Ascending aorta (tissue), 2 donors: ENCODE measurements around the gene MRLN. TPM values are rescaled to one million over a fixed set of nuclear protein-coding genes. Genes with fewer than 3 reads are reported as not detected.

Experiments
- DNase-seq, 2 donors: peaks; one replicate each; pipeline ENCODE4 v3.0.0-alpha.2; 2019; ENCODE audit warnings: low spot score in 2 of 2
- H3K27ac ChIP-seq, 2 donors: fragments of 200-600 bp; sonication (generic); one replicate each; pipeline ENCODE4 v1.5.1; 2016 to 2017; ENCODE audit warnings: mild to moderate bottlenecking in 1 of 2
- H3K27me3 ChIP-seq: fragments of 200-600 bp; sonication (generic); one replicate; pipeline ENCODE4 v1.5.1; 2017
- H3K36me3 ChIP-seq, 2 donors: fragments of 200-600 bp; sonication (generic); one replicate each; pipeline ENCODE4 v1.5.1; 2016
- H3K4me1 ChIP-seq, 2 donors: fragments of 200-600 bp; sonication (generic); one replicate each; pipeline ENCODE4 v1.5.1; 2016 to 2017; ENCODE audit warnings: mild to moderate bottlenecking in 1 of 2
- H3K4me3 ChIP-seq, 2 donors: fragments of 200-600 bp; sonication (generic); one replicate each; pipeline ENCODE4 v1.5.1; 2016 to 2017; ENCODE audit warnings: mild to moderate bottlenecking in 1 of 2
- H3K9me3 ChIP-seq, 2 donors: fragments of 200-600 bp; sonication (generic); one replicate each; pipeline ENCODE4 v1.5.1; 2016
- CTCF ChIP-seq, 3 experiments: fragments of 200-600 bp in 2 of 3; fragments of 450-650 bp in 1 of 3; sonication (generic) in 2 of 3; IDR thresholded peaks; one replicate each; pipeline ENCODE4 v1.5.1; 2016 to 2019; ENCODE audit warnings: antibody characterized with exemption in 3 of 3, mild to moderate bottlenecking in 1 of 3, moderate library complexity in 1 of 3
- intact Hi-C: fragments of 100-400 bp; cut with DNase I; formaldehyde crosslinking; loops from one replicate; pipeline ENCODE4 v1.15.1; 2023
- total RNA-seq: library from RNA; depleted of rRNA; stranded (reverse); fragments of >200 nt; gene quantifications from one replicate; pipeline ENCODE4 v1.1.0, GENCODE V29; 2016

The MRLN gene
- total RNA-seq, 1 donor from 2014 or later = not detected

DNA sequence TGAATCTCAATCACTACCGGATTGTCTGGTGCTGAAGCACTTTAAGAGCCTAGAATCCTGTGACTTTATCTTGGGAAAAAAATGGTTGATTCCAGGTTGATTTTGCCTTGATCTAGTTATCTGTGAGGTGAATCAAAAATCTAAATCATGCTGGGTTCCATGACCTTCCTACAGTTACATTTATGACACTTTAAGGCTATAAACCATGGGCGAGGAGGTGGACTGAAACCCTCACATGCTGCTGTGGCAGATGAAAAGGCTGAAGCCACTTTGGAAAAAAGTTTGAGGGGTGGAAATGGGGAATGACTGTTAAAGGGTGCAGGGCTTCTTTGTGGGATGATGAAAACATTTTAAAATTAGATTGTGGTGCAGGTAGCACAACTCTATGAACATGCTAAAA, 61.1 kb downstream of the MRLN start:
- DNase-seq = no peak
- no peak for TF ChIP-seq CTCF (IDR thresholded peaks at IDR 0.05)

DNA sequence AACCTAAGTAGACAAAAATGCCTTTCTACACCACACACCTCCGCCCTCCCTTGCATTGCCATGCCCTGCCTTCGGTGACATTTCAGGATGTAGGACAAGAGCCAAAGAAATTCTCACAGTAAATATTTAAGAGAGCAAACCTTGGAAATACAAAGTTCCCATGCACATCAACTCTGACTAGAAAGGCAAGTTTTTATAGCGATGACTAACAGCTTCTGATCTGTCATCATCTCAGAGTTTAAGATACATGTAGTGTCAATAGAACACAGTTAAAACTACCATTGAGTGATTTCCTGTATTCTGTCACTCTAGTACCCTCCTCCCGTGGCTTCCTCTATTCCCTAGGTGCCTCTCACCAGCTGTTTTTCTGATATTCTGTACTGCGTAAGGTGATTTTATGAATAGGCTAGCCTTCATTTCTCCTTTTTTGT, 64.3 kb downstream of the MRLN start:
- TF ChIP-seq CTCF (IDR thresholded peaks at IDR 0.05) = no peak
- intact Hi-C loops = no loop called here
- Histone ChIP-seq H3K36me3 (no peaks in the 10 kb centered on the region), H3K4me1 (no peaks in the 10 kb centered on the region), H3K4me3 (no peak overlapping the region), H3K27ac (no peak overlapping the region), H3K9me3 (no peaks in the 10 kb centered on the region), H3K27me3 (no peaks in the 10 kb centered on the region)
- no peak for DNase-seq

More for the DNA sequence above, 61.1 kb downstream of the MRLN start:
- no peaks in the 10 kb centered on the region for H3K36me3 ChIP-seq
- H3K27me3 ChIP-seq = no peaks in the 10 kb centered on the region
- H3K4me1 ChIP-seq = no peaks in the 10 kb centered on the region
- H3K27ac ChIP-seq = no peak overlapping the region
- intact Hi-C loops = no loop called here
- H3K4me3 ChIP-seq = no peak overlapping the region
- no peaks in the 10 kb centered on the region for H3K9me3 ChIP-seq

DNA sequence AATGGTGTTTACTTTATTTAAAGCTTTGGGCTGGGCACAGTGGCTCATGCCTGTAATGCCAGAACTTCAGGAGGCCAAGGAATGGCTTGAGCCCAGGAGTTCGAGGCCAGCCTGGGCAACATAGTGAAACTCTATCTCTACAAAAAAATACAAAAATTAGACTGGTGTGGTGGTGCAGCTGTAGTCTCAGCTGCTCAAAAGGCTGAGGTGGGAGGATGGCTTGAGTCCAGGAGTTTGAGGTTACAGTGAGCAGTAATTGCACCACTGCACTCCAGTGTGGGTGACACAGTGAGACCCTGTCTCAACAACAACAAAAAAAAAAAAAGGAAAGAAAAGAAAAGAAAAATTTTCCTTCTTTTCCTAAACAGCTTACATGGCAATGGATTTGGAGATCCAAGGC, 65.6 kb downstream of the MRLN start:
- Histone ChIP-seq H3K4me1 (no peaks in the 10 kb centered on the region), H3K27ac (no peak overlapping the region), H3K4me3 (no peak overlapping the region), H3K27me3 (no peaks in the 10 kb centered on the region), H3K9me3 (no peaks in the 10 kb centered on the region), H3K36me3 (no peaks in the 10 kb centered on the region)
- no peak for DNase-seq
- no peak for TF ChIP-seq CTCF (IDR thresholded peaks at IDR 0.05)
- intact Hi-C loops = no loop called here

Other genes with a start within 250 kb of the MRLN start
- 2.9 TPM for gene SLC16A9, start 43.6 kb downstream of the MRLN start, total RNA-seq
- gene CCDC6, start 153.1 kb upstream of the MRLN start, total RNA-seq = 21.1 TPM